ENCODE results near the gene PTPN13.

GRCh38 chr4:86855572-86855971 lies 261.5 kb downstream of the PTPN13 start:
- TF ChIP-seq EP300 (IDR thresholded peaks at IDR 0.05; ENCODE audit: low read depth) (no peak), POLR2AphosphoS5 (IDR thresholded peaks at IDR 0.05) (no peak), CTCF (IDR thresholded peaks at IDR 0.05) (no peak)
